OCI-LY3 (cell line): ENCODE data around the gene SERINC5.

Experiments
- H2AFZ ChIP-seq: fragments of 200-600, 300-600 bp; shearing (Covaris generic); 2 replicates; pipeline ENCODE4 v1.6.0; 2014; ENCODE audit warnings: antibody characterized with exemption, low read depth, low read length
- H3K27ac ChIP-seq: fragments of 200-600, 300-600 bp; sonication (generic); 2 replicates; pipeline ENCODE4 v1.5.1; 2014; ENCODE audit warnings: mild to moderate bottlenecking, low read length, moderate library complexity, mixed read lengths
- H3K27me3 ChIP-seq: fragments of 200-600, 300-600 bp; sonication (generic); 2 replicates; pipeline ENCODE4 v1.6.1; 2014; ENCODE audit warnings: low read depth, low read length, mixed read lengths
- H3K36me3 ChIP-seq: fragments of 200-600, 300-600 bp; sonication (generic); replicated peaks from 2 replicates; pipeline ENCODE3; 2014; ENCODE audit warnings: low read depth, low read length, mixed read lengths
- H3K4me1 ChIP-seq: fragments of 300-600, 200-600 bp; sonication (generic); 2 replicates; pipeline ENCODE4 v1.6.1; 2014; ENCODE audit warnings: low read length, mixed read lengths
- H3K4me2 ChIP-seq: fragments of 200-600, 300-600 bp; sonication (generic); 2 replicates; pipeline ENCODE4 v1.6.1; 2014; ENCODE audit warnings: low read length, mixed read lengths
- H3K4me3 ChIP-seq: fragments of 300-600, 200-600 bp; sonication (generic); 2 replicates; pipeline ENCODE4 v1.5.1; 2014; ENCODE audit warnings: antibody characterized with exemption, mild to moderate bottlenecking, low read length, moderate library complexity
- H3K79me2 ChIP-seq: fragments of 300-600, 200-600 bp; shearing (Covaris generic); 2 replicates; pipeline ENCODE4 v1.6.1; 2014; ENCODE audit warnings: mild to moderate bottlenecking, low read length, mixed read lengths
- H3K9ac ChIP-seq: fragments of 300-600, 200-600 bp; shearing (Covaris generic); 2 replicates; pipeline ENCODE4 v1.6.0; 2014; ENCODE audit warnings: mild to moderate bottlenecking, low read length, moderate library complexity
- H3K9me3 ChIP-seq: fragments of 200-600, 300-600 bp; shearing (Covaris generic); 2 replicates; pipeline ENCODE4 v1.6.1; 2014; ENCODE audit warnings: low read length, mixed read lengths; ENCODE audit not compliant: insufficient read depth
- H4K20me1 ChIP-seq: fragments of 200-600, 300-600 bp; sonication (generic); 2 replicates; pipeline ENCODE4 v1.6.1; 2016; ENCODE audit warnings: low read length, mixed read lengths; ENCODE audit not compliant: insufficient read depth
- EZH2phosphoT487 ChIP-seq: fragments of 200-600 bp; shearing (Covaris generic); IDR thresholded peaks from 2 replicates; pipeline ENCODE4 v1.6.1; 2018; ENCODE audit warnings: antibody characterized with exemption, mixed run types, low read depth
- TF ChIP-seq, protein P1 (sequence below): fragments of 200-600, 300-600 bp; sonication (generic); IDR thresholded peaks from 2 replicates; pipeline ENCODE4 v1.5.1; 2014; ENCODE audit warnings: antibody characterized with exemption, low read length, low read depth

Gene SERINC5

DNA sequence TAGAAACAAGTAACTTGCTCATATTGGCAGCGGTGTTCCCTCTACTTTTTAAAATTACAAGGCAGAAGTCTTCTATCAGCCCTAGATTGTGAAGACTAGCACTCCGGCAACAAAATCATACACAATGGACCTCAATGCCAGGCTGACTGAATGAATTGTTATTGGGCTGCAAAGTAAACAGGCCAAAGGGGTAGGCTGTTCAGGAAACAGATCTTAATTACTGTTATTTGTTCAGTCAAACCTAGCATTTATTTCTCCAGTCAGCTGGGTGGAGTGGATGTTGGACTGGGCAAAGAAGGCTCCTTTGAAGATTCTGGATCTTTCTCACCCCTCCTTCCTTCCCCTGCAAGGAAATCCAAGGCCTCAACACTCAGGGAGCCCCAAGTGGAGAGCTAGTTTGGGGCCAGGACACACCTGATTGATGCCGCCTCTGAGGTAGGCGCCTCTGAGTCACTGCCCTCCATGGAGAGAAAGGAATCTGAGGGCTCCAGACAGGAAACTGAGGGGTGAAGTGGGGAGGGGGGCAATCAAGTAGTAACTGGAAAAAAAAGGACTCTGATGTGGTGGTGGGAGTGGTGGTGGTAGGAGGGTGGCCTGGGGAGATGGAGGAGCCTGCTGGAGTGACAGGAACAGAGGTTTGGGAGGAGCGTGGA is 35.5 kb downstream of the SERINC5 start:
- H3K4me3 ChIP-seq, result no peak overlapping the region

DNA sequence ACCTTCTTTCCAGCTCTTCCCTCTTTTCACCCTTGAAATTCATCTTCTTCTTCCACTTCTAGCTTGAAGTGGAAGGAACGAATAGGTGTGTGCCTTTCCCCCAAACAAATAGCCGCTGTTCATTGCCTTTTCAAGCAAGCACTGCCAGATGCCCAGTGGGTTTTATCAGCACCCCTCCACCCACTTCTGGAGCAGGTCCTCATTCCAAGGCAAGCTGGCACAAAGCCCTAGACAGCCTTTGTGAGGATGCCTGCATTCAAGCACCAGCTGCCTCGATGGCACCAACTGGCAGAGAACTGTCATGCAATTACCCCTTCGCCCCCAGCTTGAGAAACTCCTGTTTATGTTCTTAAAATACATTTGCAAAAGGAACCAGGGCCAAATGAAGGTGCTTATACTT is 36.5 kb downstream of the SERINC5 start:
- Histone ChIP-seq H3K79me2 (no peaks in the 10 kb centered on the region), H3K9me3 (no peaks in the 10 kb centered on the region), H3K27ac (no peak overlapping the region), H3K4me2 (no peak overlapping the region), H3K27me3 (no peaks in the 10 kb centered on the region), H2AFZ (no peak overlapping the region), H3K4me3 (no peak overlapping the region), H3K4me1 (no peaks in the 10 kb centered on the region), H3K36me3 (no peaks in the 10 kb centered on the region), H3K9ac (no peak overlapping the region), H4K20me1 (no peaks in the 10 kb centered on the region)
- no peak for TF ChIP-seq EZH2phosphoT487
- TF ChIP-seq, protein P1, sequence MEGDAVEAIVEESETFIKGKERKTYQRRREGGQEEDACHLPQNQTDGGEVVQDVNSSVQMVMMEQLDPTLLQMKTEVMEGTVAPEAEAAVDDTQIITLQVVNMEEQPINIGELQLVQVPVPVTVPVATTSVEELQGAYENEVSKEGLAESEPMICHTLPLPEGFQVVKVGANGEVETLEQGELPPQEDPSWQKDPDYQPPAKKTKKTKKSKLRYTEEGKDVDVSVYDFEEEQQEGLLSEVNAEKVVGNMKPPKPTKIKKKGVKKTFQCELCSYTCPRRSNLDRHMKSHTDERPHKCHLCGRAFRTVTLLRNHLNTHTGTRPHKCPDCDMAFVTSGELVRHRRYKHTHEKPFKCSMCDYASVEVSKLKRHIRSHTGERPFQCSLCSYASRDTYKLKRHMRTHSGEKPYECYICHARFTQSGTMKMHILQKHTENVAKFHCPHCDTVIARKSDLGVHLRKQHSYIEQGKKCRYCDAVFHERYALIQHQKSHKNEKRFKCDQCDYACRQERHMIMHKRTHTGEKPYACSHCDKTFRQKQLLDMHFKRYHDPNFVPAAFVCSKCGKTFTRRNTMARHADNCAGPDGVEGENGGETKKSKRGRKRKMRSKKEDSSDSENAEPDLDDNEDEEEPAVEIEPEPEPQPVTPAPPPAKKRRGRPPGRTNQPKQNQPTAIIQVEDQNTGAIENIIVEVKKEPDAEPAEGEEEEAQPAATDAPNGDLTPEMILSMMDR, result no peak

More for the DNA sequence above, 35.5 kb downstream of the SERINC5 start:
- Histone ChIP-seq H3K9me3 (no peaks in the 10 kb centered on the region), H3K27me3 (no peaks in the 10 kb centered on the region), H2AFZ (no peak overlapping the region), H4K20me1 (no peaks in the 10 kb centered on the region), H3K36me3 (no peaks in the 10 kb centered on the region), H3K4me2 (no peak overlapping the region), H3K79me2 (no peaks in the 10 kb centered on the region), H3K9ac (no peak overlapping the region), H3K27ac (no peak overlapping the region), H3K4me1 (no peaks in the 10 kb centered on the region)
- TF ChIP-seq, protein P1, result no peak
- no peak for TF ChIP-seq EZH2phosphoT487

DNA sequence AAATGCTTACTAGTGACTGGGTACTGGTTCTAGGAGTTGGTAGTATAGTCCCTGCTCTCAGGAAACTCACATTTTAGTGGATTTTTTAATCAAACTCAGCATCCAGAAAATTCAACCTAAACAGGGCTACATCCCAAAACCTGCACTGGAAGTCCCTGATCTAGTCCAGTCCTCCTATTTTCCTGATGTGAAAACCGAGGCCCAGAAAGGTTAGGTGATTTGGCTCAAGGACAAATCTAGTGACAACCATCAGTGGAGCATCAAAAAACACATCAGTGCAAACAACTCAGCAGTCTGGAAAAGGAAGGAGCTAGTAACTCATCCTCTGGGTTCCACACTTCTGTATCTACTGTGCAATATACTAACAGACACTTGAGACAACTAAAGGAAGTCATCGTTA is 38.2 kb downstream of the SERINC5 start:
- Histone ChIP-seq H3K9ac (no peak overlapping the region), H3K4me2 (no peak overlapping the region)

DNA sequence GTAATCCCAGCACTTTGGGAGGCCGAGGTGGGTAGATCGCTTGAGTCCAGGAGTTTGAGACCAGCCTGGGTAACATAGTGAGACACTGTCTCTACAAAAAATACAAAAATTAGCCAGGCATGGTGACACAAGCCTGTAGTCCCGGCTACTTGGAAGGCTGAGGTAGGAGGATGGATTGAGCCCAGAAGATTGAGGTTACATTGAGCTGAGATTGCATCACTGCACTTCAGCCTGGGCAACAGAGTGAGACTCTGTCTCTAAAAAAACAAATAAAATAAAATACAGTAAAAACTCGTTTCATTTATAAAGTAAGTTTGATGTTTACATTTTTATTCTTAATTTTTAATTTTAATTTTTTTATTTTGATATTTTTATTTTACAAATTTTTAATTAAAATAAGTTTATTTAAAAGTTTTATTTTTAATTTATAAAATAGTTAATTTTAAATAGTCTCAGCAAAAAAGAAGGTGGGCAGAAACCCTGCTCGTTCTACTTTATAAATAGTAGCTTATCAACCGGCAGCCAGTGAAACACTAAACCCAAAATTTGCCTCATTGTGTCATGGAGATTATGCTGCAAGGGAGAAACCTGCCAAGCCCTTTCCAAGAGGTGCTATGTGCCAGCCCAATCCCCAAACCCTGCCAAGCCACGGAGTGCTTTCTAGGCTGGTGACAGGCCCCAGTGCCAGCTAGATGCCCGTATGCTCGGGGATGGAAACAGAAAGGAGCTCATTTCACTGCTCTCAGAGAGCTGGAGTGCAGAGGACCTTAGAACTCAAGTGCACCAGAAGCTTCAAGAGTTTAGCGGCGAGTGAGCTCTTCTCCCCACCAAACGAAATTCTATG is 38.9 kb downstream of the SERINC5 start:
- Histone ChIP-seq H3K27me3 (no peaks in the 10 kb centered on the region), H3K4me2 (no peak overlapping the region), H3K4me1 (no peaks in the 10 kb centered on the region), H3K36me3 (no peaks in the 10 kb centered on the region), H3K4me3 (no peak overlapping the region), H2AFZ (no peak overlapping the region), H3K9ac (no peak overlapping the region), H3K27ac (no peak overlapping the region), H4K20me1 (no peaks in the 10 kb centered on the region), H3K9me3 (no peaks in the 10 kb centered on the region), H3K79me2 (no peaks in the 10 kb centered on the region)
- no peak for TF ChIP-seq EZH2phosphoT487

More for the DNA sequence above, 38.2 kb downstream of the SERINC5 start:
- Histone ChIP-seq H3K27me3 (no peaks in the 10 kb centered on the region), H3K4me1 (no peaks in the 10 kb centered on the region), H3K36me3 (no peaks in the 10 kb centered on the region), H2AFZ (no peak overlapping the region), H3K9me3 (no peaks in the 10 kb centered on the region), H4K20me1 (no peaks in the 10 kb centered on the region), H3K27ac (no peak overlapping the region), H3K79me2 (no peaks in the 10 kb centered on the region), H3K4me3 (no peak overlapping the region)
- TF ChIP-seq EZH2phosphoT487, result no peak
- TF ChIP-seq, protein P1, result no peak
